MCF 10A (cell line): ENCODE results near the gene TAPBPL. TPM values are rescaled to one million over a fixed set of nuclear protein-coding genes. Genes with fewer than 3 reads are reported as not detected.

Experiments
- BruUV-seq: library from RNA; stranded (reverse); fragments of 400-500 nt; replicated peaks from 2 replicates; lab custom pipeline; 2021; lab: Mats Ljungman, UMichigan
- CTCF ChIA-PET: fragments of 300-600 bp; sonication (Branson Sonifier 250); formaldehyde crosslinking; extraction: SDS; loops from one replicate; lab custom pipeline; 2021; ENCODE audit warnings: antibody characterized with exemption, inconsistent platforms; lab: Yijun Ruan, JAX
- POLR2A ChIA-PET: fragments of 300-600, 350-650 bp; sonication (Branson Sonifier 250); formaldehyde crosslinking; extraction: SDS; loops from one replicate; lab custom pipeline; 2020; ENCODE audit warnings: antibody characterized with exemption, inconsistent platforms; lab: Yijun Ruan, JAX
- DNase-seq: peaks from one replicate; pipeline ENCODE4 v3.0.0-alpha.2; 2018; ENCODE audit not compliant: unreplicated experiment
- H3K27ac Mint-ChIP-seq: one replicate; pipeline ENCODE4 v1.8.0; 2022; ENCODE audit warnings: mild to moderate bottlenecking, low read depth, mixed read lengths; ENCODE audit not compliant: unreplicated experiment
- H3K27me3 Mint-ChIP-seq: one replicate; pipeline ENCODE4 v1.8.0; 2022; ENCODE audit warnings: mixed read lengths; ENCODE audit not compliant: insufficient read depth, unreplicated experiment
- H3K36me3 Mint-ChIP-seq: one replicate; pipeline ENCODE4 v1.8.0; 2022; ENCODE audit warnings: mild to moderate bottlenecking, moderate library complexity, mixed read lengths; ENCODE audit not compliant: insufficient read depth, unreplicated experiment
- H3K4me1 Mint-ChIP-seq: one replicate; pipeline ENCODE4 v1.8.0; 2022; ENCODE audit warnings: mixed read lengths; ENCODE audit not compliant: insufficient read depth, unreplicated experiment
- H3K4me3 Mint-ChIP-seq: one replicate; pipeline ENCODE4 v1.8.0; 2022; ENCODE audit warnings: mild to moderate bottlenecking, moderate library complexity, mixed read lengths; ENCODE audit not compliant: unreplicated experiment
- H3K9me3 Mint-ChIP-seq: one replicate; pipeline ENCODE4 v1.8.0; 2022; ENCODE audit warnings: mixed read lengths; ENCODE audit not compliant: unreplicated experiment
- intact Hi-C: fragments of 100-400 bp; cut with micrococcal nuclease; formaldehyde crosslinking; loops from 2 replicates; pipeline ENCODE4 v1.14.1; 2022
- total RNA-seq: library from RNA; stranded (reverse); gene quantifications from 2 replicates; pipeline ENCODE4 v1.2.3, GENCODE V29; 2022
- TF ChIP-seq, protein P1 (sequence below): fragments of 200-600 bp; IDR thresholded peaks from one replicate; pipeline ENCODE4 v1.8.0; 2022; ENCODE audit warnings: antibody characterized with exemption, mild to moderate bottlenecking; ENCODE audit not compliant: unreplicated experiment

TAPBPL gene
- total RNA-seq, 1 experiment from 2014 or later = 8.1 TPM

GRCh38 chr12:6444704-6445688, 6.8 kb upstream of the TAPBPL start, which contains the start of gene CD27:
CD27 (plus strand) TSS chr12:6444955; CDS start chr12:6445096, 141 bp downstream.
- TF ChIP-seq, protein P1, sequence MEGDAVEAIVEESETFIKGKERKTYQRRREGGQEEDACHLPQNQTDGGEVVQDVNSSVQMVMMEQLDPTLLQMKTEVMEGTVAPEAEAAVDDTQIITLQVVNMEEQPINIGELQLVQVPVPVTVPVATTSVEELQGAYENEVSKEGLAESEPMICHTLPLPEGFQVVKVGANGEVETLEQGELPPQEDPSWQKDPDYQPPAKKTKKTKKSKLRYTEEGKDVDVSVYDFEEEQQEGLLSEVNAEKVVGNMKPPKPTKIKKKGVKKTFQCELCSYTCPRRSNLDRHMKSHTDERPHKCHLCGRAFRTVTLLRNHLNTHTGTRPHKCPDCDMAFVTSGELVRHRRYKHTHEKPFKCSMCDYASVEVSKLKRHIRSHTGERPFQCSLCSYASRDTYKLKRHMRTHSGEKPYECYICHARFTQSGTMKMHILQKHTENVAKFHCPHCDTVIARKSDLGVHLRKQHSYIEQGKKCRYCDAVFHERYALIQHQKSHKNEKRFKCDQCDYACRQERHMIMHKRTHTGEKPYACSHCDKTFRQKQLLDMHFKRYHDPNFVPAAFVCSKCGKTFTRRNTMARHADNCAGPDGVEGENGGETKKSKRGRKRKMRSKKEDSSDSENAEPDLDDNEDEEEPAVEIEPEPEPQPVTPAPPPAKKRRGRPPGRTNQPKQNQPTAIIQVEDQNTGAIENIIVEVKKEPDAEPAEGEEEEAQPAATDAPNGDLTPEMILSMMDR = no peak
- Mint-ChIP-seq H3K4me1 (peaks cover 6% of the 10 kb centered on the region), H3K36me3 (peaks cover 5% of the 10 kb centered on the region), H3K27me3 (no peaks in the 10 kb centered on the region), H3K4me3 (no peak within 1 kb of the TSS), H3K9me3 (no peaks in the 10 kb centered on the region), H3K27ac (no peak within 1 kb of the TSS)
- intact Hi-C loops = no loop called here
- CTCF ChIA-PET = interaction anchor here (0.7 kb wide), 1 partner anchor 13 kb away, joined by 3 read pairs; no protein-coding TSS in a partner anchor
- DNase-seq = no peak
- BruUV-seq = no TSS peak
- POLR2A ChIA-PET = no interaction called here

DNA sequence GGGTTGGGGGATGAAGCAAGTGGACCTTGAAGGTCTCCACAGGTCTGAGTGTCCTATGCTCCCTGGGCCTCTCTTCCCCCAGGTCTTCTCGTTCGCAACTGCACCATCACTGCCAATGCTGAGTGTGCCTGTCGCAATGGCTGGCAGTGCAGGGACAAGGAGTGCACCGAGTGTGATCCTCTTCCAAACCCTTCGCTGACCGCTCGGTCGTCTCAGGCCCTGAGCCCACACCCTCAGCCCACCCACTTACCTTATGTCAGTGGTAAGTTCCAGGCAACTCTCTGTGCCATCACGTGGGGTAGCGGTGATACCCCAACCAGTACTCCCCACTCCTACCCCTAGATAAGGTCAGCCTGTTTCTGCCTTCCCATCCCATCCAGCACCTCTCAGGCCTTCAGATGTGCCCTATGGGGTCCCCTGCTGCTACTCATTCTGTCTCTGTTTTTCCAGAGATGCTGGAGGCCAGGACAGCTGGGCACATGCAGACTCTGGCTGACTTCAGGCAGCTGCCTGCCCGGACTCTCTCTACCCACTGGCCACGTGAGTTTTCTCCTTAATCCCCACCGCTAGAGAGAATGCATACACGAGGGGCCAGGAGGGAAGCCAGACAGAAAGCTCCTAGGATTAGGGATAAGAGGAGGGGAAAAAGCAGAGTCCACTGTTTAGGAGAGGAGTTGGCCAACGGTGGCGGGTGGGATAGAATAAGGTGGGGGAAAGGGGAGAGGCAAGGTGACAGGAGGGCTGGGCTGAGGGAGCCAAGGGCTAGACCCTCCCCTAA, 1.6 kb upstream of the TAPBPL start:
- no peaks in the 10 kb centered on the region for H3K9me3 Mint-ChIP-seq
- H3K27ac Mint-ChIP-seq = peak overlapping the region; percentile 98
- CTCF ChIA-PET = interaction anchor here (0.6 to 1.1 kb wide), 3 partner anchors 9 to 27 kb away, joined by 3 read pairs; no protein-coding TSS in a partner anchor
- TF ChIP-seq, protein P1 = no peak
- POLR2A ChIA-PET = interaction anchor here (1.3 to 4.5 kb wide), 11 partner anchors 9 to 89 kb away, joined by 3 to 50 read pairs (median 14); partner anchors contain the start of genes GAPDH, LTBR, MRPL51 and VAMP1
- H3K27me3 Mint-ChIP-seq = no peaks in the 10 kb centered on the region
- TSS peak; percentile 38 for BruUV-seq
- H3K36me3 Mint-ChIP-seq = peaks cover 22% of the 10 kb centered on the region
- intact Hi-C loops = no loop called here
- peaks cover 37% of the 10 kb centered on the region for H3K4me1 Mint-ChIP-seq
- H3K4me3 Mint-ChIP-seq = peak overlapping the region; percentile 94
- DNase-seq = no peak

DNA sequence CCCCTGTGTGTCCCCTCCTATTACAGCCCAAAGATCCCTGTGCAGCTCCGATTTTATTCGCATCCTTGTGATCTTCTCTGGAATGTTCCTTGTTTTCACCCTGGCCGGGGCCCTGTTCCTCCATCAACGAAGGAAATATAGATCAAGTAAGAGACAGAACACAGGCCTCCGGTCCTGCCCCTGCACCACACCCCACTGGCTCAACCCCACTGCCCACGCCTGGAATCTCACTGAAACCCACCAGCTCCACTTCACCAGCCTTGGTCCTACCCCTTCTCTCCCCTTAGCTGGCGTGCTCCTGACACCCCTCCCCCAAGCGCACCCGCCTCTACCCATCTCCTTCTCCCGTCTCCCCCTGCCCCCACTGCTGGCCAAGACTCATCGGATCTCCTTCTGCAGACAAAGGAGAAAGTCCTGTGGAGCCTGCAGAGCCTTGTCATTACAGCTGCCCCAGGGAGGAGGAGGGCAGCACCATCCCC, 934 bp upstream of the TAPBPL start:
- peaks cover 29% of the 10 kb centered on the region for H3K36me3 Mint-ChIP-seq

More for the DNA sequence above, 934 bp upstream of the TAPBPL start:
- H3K27me3 Mint-ChIP-seq = no peaks in the 10 kb centered on the region
- no peaks in the 10 kb centered on the region for H3K9me3 Mint-ChIP-seq
- ChIA-PET POLR2A (interaction anchor here (0.7 to 4.5 kb wide), 23 partner anchors 10 to 247 kb away, joined by 3 to 50 read pairs (median 8); partner anchors contain the start of genes GAPDH, LTBR, MRPL51 and TNFRSF1A), CTCF (interaction anchor here (0.6 to 2.4 kb wide), 6 partner anchors 9 to 87 kb away, joined by 3 to 33 read pairs (median 3); no protein-coding TSS in a partner anchor)
- peak overlapping the region; percentile 94 for H3K4me3 Mint-ChIP-seq
- TF ChIP-seq, protein P1 = no peak
- peaks cover 37% of the 10 kb centered on the region for H3K4me1 Mint-ChIP-seq
- no peak for DNase-seq
- no TSS peak for BruUV-seq
- peak overlapping the region; percentile 98 for H3K27ac Mint-ChIP-seq
- intact Hi-C loops = loop anchor here (1.0 kb wide), 1 partner anchor 21 kb away; no protein-coding TSS in a partner anchor
